ENCODE results near the gene TCEA2. TPM values are rescaled to one million over a fixed set of nuclear protein-coding genes. Genes with fewer than 3 reads are reported as not detected.

Gene TCEA2
- total and polyA plus RNA-seq, 2 of the 13 experiments (the other 11 are each of a cell fraction or from before 2014, with no cell fraction given), result 28.1 to 33.7 TPM

- TF ChIP-seq, protein P1, sequence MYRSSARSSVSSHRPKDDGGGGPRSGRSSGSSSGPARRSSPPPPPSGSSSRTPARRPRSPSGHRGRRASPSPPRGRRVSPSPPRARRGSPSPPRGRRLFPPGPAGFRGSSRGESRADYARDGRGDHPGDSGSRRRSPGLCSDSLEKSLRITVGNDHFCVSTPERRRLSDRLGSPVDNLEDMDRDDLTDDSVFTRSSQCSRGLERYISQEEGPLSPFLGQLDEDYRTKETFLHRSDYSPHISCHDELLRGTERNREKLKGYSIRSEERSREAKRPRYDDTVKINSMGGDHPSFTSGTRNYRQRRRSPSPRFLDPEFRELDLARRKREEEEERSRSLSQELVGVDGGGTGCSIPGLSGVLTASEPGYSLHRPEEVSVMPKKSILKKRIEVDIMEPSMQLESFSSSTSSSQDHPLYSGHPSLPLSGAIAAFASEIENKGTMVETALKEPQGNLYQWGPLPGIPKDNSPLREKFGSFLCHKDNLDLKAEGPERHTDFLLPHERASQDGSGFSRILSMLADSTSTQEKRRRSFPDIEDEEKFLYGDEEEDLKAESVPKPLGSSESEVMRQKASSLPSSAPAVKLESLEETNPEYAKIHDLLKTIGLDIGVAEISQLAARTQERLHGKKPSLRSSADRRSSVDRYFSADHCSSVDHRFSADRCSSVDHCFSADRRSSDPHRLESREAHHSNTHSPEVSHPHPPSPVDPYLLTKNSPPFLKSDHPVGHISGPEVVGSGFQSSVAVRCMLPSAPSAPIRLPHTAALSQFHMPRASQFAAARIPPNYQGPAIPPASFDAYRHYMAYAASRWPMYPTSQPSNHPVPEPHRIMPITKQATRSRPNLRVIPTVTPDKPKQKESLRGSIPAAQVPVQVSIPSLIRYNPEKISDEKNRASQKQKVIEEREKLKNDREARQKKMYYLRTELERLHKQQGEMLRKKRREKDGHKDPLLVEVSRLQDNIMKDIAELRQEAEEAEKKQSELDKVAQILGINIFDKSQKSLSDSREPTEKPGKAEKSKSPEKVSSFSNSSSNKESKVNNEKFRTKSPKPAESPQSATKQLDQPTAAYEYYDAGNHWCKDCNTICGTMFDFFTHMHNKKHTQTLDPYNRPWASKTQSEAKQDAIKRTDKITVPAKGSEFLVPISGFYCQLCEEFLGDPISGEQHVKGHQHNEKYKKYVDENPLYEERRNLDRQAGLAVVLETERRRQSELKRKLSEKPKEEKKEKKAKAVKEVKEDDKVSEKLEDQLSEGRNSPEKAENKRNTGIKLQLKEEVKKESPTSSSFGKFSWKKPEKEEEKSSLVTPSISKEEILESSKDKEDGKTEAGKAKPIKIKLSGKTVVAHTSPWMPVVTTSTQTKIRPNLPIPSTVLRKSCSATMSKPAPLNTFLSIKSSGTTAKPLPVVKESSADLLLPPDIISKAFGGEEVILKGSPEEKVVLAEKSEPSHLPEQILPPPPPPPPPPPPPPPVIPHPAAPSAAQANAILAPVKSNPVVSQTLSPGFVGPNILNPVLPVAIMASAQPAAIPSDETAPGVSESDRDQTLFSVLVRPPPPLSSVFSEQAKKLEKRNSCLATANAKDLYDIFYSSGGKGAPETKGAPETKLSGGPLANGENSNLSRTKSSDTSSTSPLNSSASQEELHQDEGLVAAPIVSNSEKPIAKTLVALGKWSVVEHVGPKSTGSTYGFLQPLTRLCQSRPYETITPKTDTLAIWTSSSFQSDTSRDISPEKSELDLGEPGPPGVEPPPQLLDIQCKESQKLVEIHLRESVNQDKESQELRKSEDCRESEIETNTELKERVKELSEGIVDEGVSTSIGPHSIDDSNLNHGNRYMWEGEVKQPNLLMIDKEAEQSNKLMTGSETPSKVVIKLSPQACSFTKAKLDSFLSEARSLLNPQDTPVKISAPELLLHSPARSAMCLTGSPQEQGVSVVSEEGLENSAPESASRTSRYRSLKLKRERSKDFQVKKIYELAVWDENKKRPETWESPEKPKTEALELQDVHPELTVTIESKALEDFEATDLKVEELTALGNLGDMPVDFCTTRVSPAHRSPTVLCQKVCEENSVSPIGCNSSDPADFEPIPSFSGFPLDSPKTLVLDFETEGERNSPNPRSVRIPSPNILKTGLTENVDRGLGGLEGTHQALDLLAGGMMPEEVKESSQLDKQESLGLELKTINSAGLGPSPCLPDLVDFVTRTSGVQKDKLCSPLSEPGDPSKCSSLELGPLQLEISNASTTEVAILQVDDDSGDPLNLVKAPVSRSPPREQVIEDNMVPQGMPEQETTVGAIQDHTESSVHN (CRISPR knock-in tag; IDR thresholded peaks at IDR 0.05), result 0 out of 2 replicates have a peak, but pooled peaks have one; percentile 48
- TF ChIP-seq TEAD2 (CRISPR knock-in tag; IDR thresholded peaks at IDR 0.05) (no peak), NFE2 (CRISPR knock-in tag; IDR thresholded peaks at IDR 0.05) (no peak), NFYB (CRISPR knock-in tag; IDR thresholded peaks at IDR 0.05) (0 out of 2 replicates have a peak, but pooled peaks have one; percentile 8), FOSL2 (CRISPR knock-in tag; IDR thresholded peaks at IDR 0.05) (peak; percentile 51; the same call in 1 of the 2 replicates), DMTF1 (CRISPR knock-in tag; IDR thresholded peaks at IDR 0.05) (0 out of 2 replicates have a peak, but pooled peaks have one; percentile 30), ZNF430 (CRISPR knock-in tag; IDR thresholded peaks at IDR 0.05) (no peak), ZNF292 (CRISPR knock-in tag; IDR thresholded peaks at IDR 0.05; ENCODE audit: borderline replicate concordance, low read depth) (no peak; the same call in none of the 2 replicates), SAFB2 (CRISPR knock-in tag; IDR thresholded peaks at IDR 0.05; ENCODE audit: borderline replicate concordance, low read depth) (no peak; the same call in 1 of the 2 replicates), NCOA5 (CRISPR knock-in tag; IDR thresholded peaks at IDR 0.05) (no peak), XBP1 (CRISPR knock-in tag; IDR thresholded peaks at IDR 0.05) (no peak), TFAP4 (IDR thresholded peaks at IDR 0.05; ENCODE audit: borderline replicate concordance, low read depth) (peak; percentile 88; the same call in 1 of the 2 replicates), ZIK1 (CRISPR knock-in tag; IDR thresholded peaks at IDR 0.05; ENCODE audit: borderline replicate concordance, low read depth) (peak; percentile 88; the same call in 1 of the 2 replicates)
- TF ChIP-seq, protein P2, sequence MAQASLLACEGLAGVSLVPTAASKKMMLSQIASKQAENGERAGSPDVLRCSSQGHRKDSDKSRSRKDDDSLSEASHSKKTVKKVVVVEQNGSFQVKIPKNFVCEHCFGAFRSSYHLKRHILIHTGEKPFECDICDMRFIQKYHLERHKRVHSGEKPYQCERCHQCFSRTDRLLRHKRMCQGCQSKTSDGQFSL (CRISPR knock-in tag; IDR thresholded peaks at IDR 0.05), result no peak; the same call in 1 of the 2 replicates
- TF ChIP-seq, protein P3, sequence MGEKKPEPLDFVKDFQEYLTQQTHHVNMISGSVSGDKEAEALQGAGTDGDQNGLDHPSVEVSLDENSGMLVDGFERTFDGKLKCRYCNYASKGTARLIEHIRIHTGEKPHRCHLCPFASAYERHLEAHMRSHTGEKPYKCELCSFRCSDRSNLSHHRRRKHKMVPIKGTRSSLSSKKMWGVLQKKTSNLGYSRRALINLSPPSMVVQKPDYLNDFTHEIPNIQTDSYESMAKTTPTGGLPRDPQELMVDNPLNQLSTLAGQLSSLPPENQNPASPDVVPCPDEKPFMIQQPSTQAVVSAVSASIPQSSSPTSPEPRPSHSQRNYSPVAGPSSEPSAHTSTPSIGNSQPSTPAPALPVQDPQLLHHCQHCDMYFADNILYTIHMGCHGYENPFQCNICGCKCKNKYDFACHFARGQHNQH (CRISPR knock-in tag; IDR thresholded peaks at IDR 0.05), result peak; percentile 70; the same call in 1 of the 2 replicates
Measured at GRCh38 chr20:64052987-64053840, 9.8 kb upstream of the TCEA2 start (continued).
